ENCODE results near the gene VPS36.

Gene VPS36

DNA sequence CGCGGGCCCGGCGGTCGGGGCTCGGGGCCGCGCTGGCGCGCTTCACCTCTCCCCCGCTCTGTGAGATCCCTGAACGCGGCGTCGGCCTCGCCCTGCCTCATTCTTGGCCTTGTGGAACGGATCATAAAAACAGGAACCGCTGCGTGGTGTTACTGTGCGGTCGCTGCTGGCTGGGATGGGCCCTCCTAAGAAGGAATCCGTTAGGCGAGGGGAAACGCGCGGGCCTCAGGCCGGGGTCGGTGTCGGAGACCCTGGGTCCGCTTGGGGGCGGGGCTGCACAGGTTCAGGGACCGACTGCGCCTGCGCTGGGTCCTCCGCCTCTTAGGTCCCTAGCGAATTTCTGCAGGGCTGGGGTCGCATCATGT, 5.2 kb upstream of the VPS36 start:
- H3K9ac ChIP-seq (ENCODE audit: low read length) = peak overlapping the region; percentile 66
- H3K4me2 ChIP-seq (ENCODE audit: low read length) = peak overlapping the region; percentile 63
- no peak overlapping the region for H3K4ac ChIP-seq (ENCODE audit: low read depth, low read length)
- H2BK120ac ChIP-seq (ENCODE audit: low read depth, low read length) = no peak overlapping the region
- H3K4me1 ChIP-seq (ENCODE audit: control insufficient read depth, low read depth, low read length) = no peaks in the 10 kb centered on the region
- H4K8ac ChIP-seq (ENCODE audit: low read depth, low read length) = no peak overlapping the region
- peaks cover 8% of the 10 kb centered on the region for H3K79me2 ChIP-seq (ENCODE audit: control insufficient read depth, insufficient read depth, low read length)
- H2BK5ac ChIP-seq (ENCODE audit: low read length) = no peak overlapping the region
- H3K18ac ChIP-seq (ENCODE audit: low read length) = peak overlapping the region; percentile 85
- no peak overlapping the region for H2BK15ac ChIP-seq (replicated peaks; ENCODE audit: low read depth)
- H3K56ac ChIP-seq (ENCODE audit: low read length) = peak overlapping the region; percentile 81
- H3K27me3 ChIP-seq (ENCODE audit: insufficient read depth, low read length, poor library complexity) = no peaks in the 10 kb centered on the region
- no peaks in the 10 kb centered on the region for H3K79me1 ChIP-seq (ENCODE audit: low read length)
- H3K4me3 ChIP-seq (ENCODE audit: low read length) = peak overlapping the region; percentile 32
- peak; percentile 89 for DNase-seq
- peak overlapping the region; percentile 83 for H3K27ac ChIP-seq (ENCODE audit: low read depth, low read length)
- H3K23ac ChIP-seq (ENCODE audit: low read length) = no peak overlapping the region
- H3K36me3 ChIP-seq (ENCODE audit: control insufficient read depth, insufficient read depth, low read length) = no peaks in the 10 kb centered on the region
- no peak overlapping the region for H4K5ac ChIP-seq (ENCODE audit: low read length)
- WGBS (ENCODE audit: extremely low coverage, insufficient coverage, low lambda C conversion rate) = no CpG with 5 or more reads among the region's 37 CpGs
- no peak overlapping the region for H2AK5ac ChIP-seq (ENCODE audit: low read length)

DNA sequence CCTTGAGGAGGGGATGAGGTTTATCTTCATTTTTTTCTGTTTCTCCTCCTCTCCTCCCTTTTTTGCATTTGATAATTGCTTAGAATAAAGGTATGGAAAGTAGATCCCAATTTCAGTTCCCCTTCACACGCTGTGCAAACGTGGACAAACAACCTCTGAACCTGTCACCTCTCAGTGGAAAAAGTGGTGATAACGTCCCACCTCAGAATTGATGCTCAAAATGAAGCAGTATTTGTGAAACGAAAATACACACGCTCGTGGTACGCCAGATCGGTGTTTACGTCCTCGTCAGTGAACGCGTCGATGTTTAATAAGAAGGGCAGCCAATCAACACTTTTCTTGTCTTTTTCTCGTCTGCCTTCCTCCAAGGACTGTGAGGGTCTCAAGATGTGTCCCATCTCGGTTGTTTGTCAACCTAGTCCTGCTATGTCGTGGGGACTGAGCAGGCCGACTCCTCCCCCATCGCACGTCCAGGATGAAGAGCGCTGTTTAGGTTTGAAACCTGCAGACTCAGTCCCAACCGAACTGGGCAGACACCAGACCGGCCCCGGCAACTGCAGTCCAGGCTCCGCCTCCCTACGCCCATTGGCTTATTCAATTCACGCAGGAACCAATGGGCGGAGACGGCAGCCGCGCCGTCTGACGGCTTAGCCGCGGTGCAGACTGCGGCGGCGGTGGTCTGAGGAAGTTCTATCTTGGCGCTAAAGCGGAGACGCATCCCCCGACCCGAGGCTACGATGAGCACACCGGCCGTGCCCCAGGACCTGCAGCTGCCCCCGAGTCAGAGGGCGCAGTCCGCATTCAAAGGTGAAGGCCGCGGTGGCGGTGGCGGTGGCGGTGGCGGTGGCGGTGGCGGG, 4.6 kb upstream of the VPS36 start, which contains the start of gene CKAP2:
Gene CKAP2 (plus strand): TSS at position 659 of the 857 bp plus-strand sequence. CDS start 79 bp downstream, at position 738.
- Histone ChIP-seq H3K18ac (ENCODE audit: low read length) (peak within 1 kb of the TSS; percentile 85), H2AK5ac (ENCODE audit: low read length) (no peak within 1 kb of the TSS)

GRCh38 chr13:52454459-52454819, 4.0 kb upstream of the VPS36 start:
- H3K27ac ChIP-seq (ENCODE audit: low read depth, low read length) = no peak overlapping the region

More for the DNA sequence above, 4.6 kb upstream of the VPS36 start, which contains the start of gene CKAP2:
- Histone ChIP-seq H3K4me3 (ENCODE audit: low read length) (peak within 1 kb of the TSS; percentile 32), H2BK15ac (replicated peaks; ENCODE audit: low read depth) (no peak within 1 kb of the TSS), H3K4me1 (ENCODE audit: control insufficient read depth, low read depth, low read length) (no peaks in the 10 kb centered on the region), H3K9ac (ENCODE audit: low read length) (peak within 1 kb of the TSS; percentile 66), H3K56ac (ENCODE audit: low read length) (peak within 1 kb of the TSS; percentile 83), H3K27ac (ENCODE audit: low read depth, low read length) (peak within 1 kb of the TSS; percentile 83), H3K79me2 (ENCODE audit: control insufficient read depth, insufficient read depth, low read length) (peaks cover 8% of the 10 kb centered on the region), H3K36me3 (ENCODE audit: control insufficient read depth, insufficient read depth, low read length) (no peaks in the 10 kb centered on the region), H4K8ac (ENCODE audit: low read depth, low read length) (no peak within 1 kb of the TSS), H2BK5ac (ENCODE audit: low read length) (peak within 1 kb of the TSS; percentile 5), H3K23ac (ENCODE audit: low read length) (no peak within 1 kb of the TSS), H3K4ac (ENCODE audit: low read depth, low read length) (no peak within 1 kb of the TSS), H3K4me2 (ENCODE audit: low read length) (peak within 1 kb of the TSS; percentile 63), H4K5ac (ENCODE audit: low read length) (no peak within 1 kb of the TSS), H2BK120ac (ENCODE audit: low read depth, low read length) (no peak within 1 kb of the TSS), H3K27me3 (ENCODE audit: insufficient read depth, low read length, poor library complexity) (no peaks in the 10 kb centered on the region), H3K79me1 (ENCODE audit: low read length) (no peaks in the 10 kb centered on the region)
- no CpG with 5 or more reads among the region's 56 CpGs for WGBS (ENCODE audit: extremely low coverage, insufficient coverage, low lambda C conversion rate)
- peak; percentile 97 for DNase-seq

GRCh38 chr13:52452470-52452869, 2.0 kb upstream of the VPS36 start:
- H3K79me2 ChIP-seq (ENCODE audit: control insufficient read depth, insufficient read depth, low read length) = peaks cover 23% of the 10 kb centered on the region
- no peak for DNase-seq
- H3K9ac ChIP-seq (ENCODE audit: low read length) = no peak overlapping the region
- H3K4me1 ChIP-seq (ENCODE audit: control insufficient read depth, low read depth, low read length) = no peaks in the 10 kb centered on the region
- no peak overlapping the region for H3K4me2 ChIP-seq (ENCODE audit: low read length)
- no CpG with 5 or more reads among the region's 2 CpGs for WGBS (ENCODE audit: extremely low coverage, insufficient coverage, low lambda C conversion rate)
- H3K18ac ChIP-seq (ENCODE audit: low read length) = no peak overlapping the region
- H3K36me3 ChIP-seq (ENCODE audit: control insufficient read depth, insufficient read depth, low read length) = no peaks in the 10 kb centered on the region
- H4K8ac ChIP-seq (ENCODE audit: low read depth, low read length) = no peak overlapping the region
- H3K23ac ChIP-seq (ENCODE audit: low read length) = no peak overlapping the region
- H3K27me3 ChIP-seq (ENCODE audit: insufficient read depth, low read length, poor library complexity) = no peaks in the 10 kb centered on the region
- no peak overlapping the region for H3K56ac ChIP-seq (ENCODE audit: low read length)
- no peak overlapping the region for H4K5ac ChIP-seq (ENCODE audit: low read length)
- H3K27ac ChIP-seq (ENCODE audit: low read depth, low read length) = no peak overlapping the region
- no peak overlapping the region for H3K4me3 ChIP-seq (ENCODE audit: low read length)
- no peak overlapping the region for H2BK15ac ChIP-seq (replicated peaks; ENCODE audit: low read depth)
- no peak overlapping the region for H3K4ac ChIP-seq (ENCODE audit: low read depth, low read length)
- H2BK120ac ChIP-seq (ENCODE audit: low read depth, low read length) = no peak overlapping the region
- peaks cover 8% of the 10 kb centered on the region for H3K79me1 ChIP-seq (ENCODE audit: low read length)
- no peak overlapping the region for H2BK5ac ChIP-seq (ENCODE audit: low read length)
- H2AK5ac ChIP-seq (ENCODE audit: low read length) = no peak overlapping the region

More at GRCh38 chr13:52454459-52454819, 4.0 kb upstream of the VPS36 start:
- H3K36me3 ChIP-seq (ENCODE audit: control insufficient read depth, insufficient read depth, low read length) = no peaks in the 10 kb centered on the region
- H2BK120ac ChIP-seq (ENCODE audit: low read depth, low read length) = no peak overlapping the region
- H3K27me3 ChIP-seq (ENCODE audit: insufficient read depth, low read length, poor library complexity) = no peaks in the 10 kb centered on the region
- peak overlapping the region; percentile 65 for H3K9ac ChIP-seq (ENCODE audit: low read length)
- H3K23ac ChIP-seq (ENCODE audit: low read length) = no peak overlapping the region
- no peaks in the 10 kb centered on the region for H3K4me1 ChIP-seq (ENCODE audit: control insufficient read depth, low read depth, low read length)
- H3K4ac ChIP-seq (ENCODE audit: low read depth, low read length) = no peak overlapping the region
- H3K4me3 ChIP-seq (ENCODE audit: low read length) = no peak overlapping the region
- H3K56ac ChIP-seq (ENCODE audit: low read length) = no peak overlapping the region
- H3K79me2 ChIP-seq (ENCODE audit: control insufficient read depth, insufficient read depth, low read length) = peaks cover 8% of the 10 kb centered on the region
- H2BK5ac ChIP-seq (ENCODE audit: low read length) = no peak overlapping the region
- H2BK15ac ChIP-seq (replicated peaks; ENCODE audit: low read depth) = no peak overlapping the region
- H4K8ac ChIP-seq (ENCODE audit: low read depth, low read length) = no peak overlapping the region
- peak; percentile 3 for DNase-seq
- peak overlapping the region; percentile 2 for H3K4me2 ChIP-seq (ENCODE audit: low read length)
- H3K79me1 ChIP-seq (ENCODE audit: low read length) = no peaks in the 10 kb centered on the region
- H3K18ac ChIP-seq (ENCODE audit: low read length) = no peak overlapping the region
- no peak overlapping the region for H2AK5ac ChIP-seq (ENCODE audit: low read length)
- H4K5ac ChIP-seq (ENCODE audit: low read length) = no peak overlapping the region
- 100% methylated on average over 1 of the region's 8 CpGs for WGBS (ENCODE audit: extremely low coverage, insufficient coverage, low lambda C conversion rate)

- DNase-seq = no peak
- H3K9ac ChIP-seq (ENCODE audit: low read length) = no peak overlapping the region
- H3K4me2 ChIP-seq (ENCODE audit: low read length) = no peak overlapping the region
- no peak overlapping the region for H3K4me3 ChIP-seq (ENCODE audit: low read length)
- H3K56ac ChIP-seq (ENCODE audit: low read length) = no peak overlapping the region
- peaks cover 10% of the 10 kb centered on the region for H3K79me1 ChIP-seq (ENCODE audit: low read length)
- no peak overlapping the region for H3K27ac ChIP-seq (ENCODE audit: low read depth, low read length)
- H2BK120ac ChIP-seq (ENCODE audit: low read depth, low read length) = no peak overlapping the region
- no peaks in the 10 kb centered on the region for H3K36me3 ChIP-seq (ENCODE audit: control insufficient read depth, insufficient read depth, low read length)
- no CpG with 5 or more reads among the region's 24 CpGs for WGBS (ENCODE audit: extremely low coverage, insufficient coverage, low lambda C conversion rate)
- H3K27me3 ChIP-seq (ENCODE audit: insufficient read depth, low read length, poor library complexity) = no peaks in the 10 kb centered on the region
- H2AK5ac ChIP-seq (ENCODE audit: low read length) = no peak overlapping the region
- H3K4ac ChIP-seq (ENCODE audit: low read depth, low read length) = no peak overlapping the region
- no peak overlapping the region for H2BK5ac ChIP-seq (ENCODE audit: low read length)
- H3K23ac ChIP-seq (ENCODE audit: low read length) = no peak overlapping the region
- no peak overlapping the region for H2BK15ac ChIP-seq (replicated peaks; ENCODE audit: low read depth)
- no peak overlapping the region for H4K8ac ChIP-seq (ENCODE audit: low read depth, low read length)
- no peak overlapping the region for H4K5ac ChIP-seq (ENCODE audit: low read length)
- H3K4me1 ChIP-seq (ENCODE audit: control insufficient read depth, low read depth, low read length) = no peaks in the 10 kb centered on the region
- H3K18ac ChIP-seq (ENCODE audit: low read length) = no peak overlapping the region
- peaks cover 22% of the 10 kb centered on the region for H3K79me2 ChIP-seq (ENCODE audit: control insufficient read depth, insufficient read depth, low read length)
These were observed 836 bp upstream of the VPS36 start for GRCh38 chr13:52451135-52451804.
